HFFc6 (cell line): Measurements from ENCODE around the gene MEI1. TPM values are rescaled to one million over a fixed set of nuclear protein-coding genes. Genes with fewer than 3 reads are reported as not detected.

ENCODE experiments used
- DNase-seq: peaks from one replicate; pipeline ENCODE4 v3.0.0-alpha.2; 2018
- H3K27ac Mint-ChIP-seq: 2 replicates; pipeline ENCODE4 v1.8.0; 2020; ENCODE audit warnings: mild to moderate bottlenecking, mixed read lengths
- H3K27me3 Mint-ChIP-seq: 2 replicates; pipeline ENCODE4 v1.8.0; 2021; ENCODE audit warnings: mild to moderate bottlenecking, moderate library complexity, mixed read lengths; ENCODE audit not compliant: insufficient read depth
- H3K36me3 Mint-ChIP-seq: 2 replicates; pipeline ENCODE4 v1.8.0; 2021; ENCODE audit warnings: low read depth, mixed read lengths
- H3K4me1 Mint-ChIP-seq: 2 replicates; pipeline ENCODE4 v1.8.0; 2020; ENCODE audit warnings: low read depth, mixed read lengths
- H3K4me3 Mint-ChIP-seq: 2 replicates; pipeline ENCODE4 v1.8.0; 2020; ENCODE audit warnings: mild to moderate bottlenecking, moderate library complexity, mixed read lengths
- H3K9me3 Mint-ChIP-seq: 2 replicates; pipeline ENCODE4 v1.8.0; 2020; ENCODE audit warnings: mild to moderate bottlenecking, mixed read lengths
- CTCF ChIP-seq: fragments of 200-600 bp; sonication (generic); IDR thresholded peaks from 2 replicates; pipeline ENCODE4 v1.5.0; 2021; ENCODE audit warnings: antibody characterized with exemption, mild to moderate bottlenecking
- long read RNA-seq: library from polyadenylated mRNA; unstranded; transcript quantifications from one replicate; pipeline ENCODE4 v2.0.0, GENCODE V29; 2019
- total RNA-seq, 6 experiments: library from RNA; stranded (reverse); fragmentation: NEBNext Ultra II Directional; extraction: Animal tissue kit (Norgen Biotek cat#: 25700); gene quantifications; 2 replicates in 1 of 6; 3 replicates in 5 of 6; pipeline ENCODE4 v1.2.3, GENCODE V29; 2021

Gene MEI1, protein sequence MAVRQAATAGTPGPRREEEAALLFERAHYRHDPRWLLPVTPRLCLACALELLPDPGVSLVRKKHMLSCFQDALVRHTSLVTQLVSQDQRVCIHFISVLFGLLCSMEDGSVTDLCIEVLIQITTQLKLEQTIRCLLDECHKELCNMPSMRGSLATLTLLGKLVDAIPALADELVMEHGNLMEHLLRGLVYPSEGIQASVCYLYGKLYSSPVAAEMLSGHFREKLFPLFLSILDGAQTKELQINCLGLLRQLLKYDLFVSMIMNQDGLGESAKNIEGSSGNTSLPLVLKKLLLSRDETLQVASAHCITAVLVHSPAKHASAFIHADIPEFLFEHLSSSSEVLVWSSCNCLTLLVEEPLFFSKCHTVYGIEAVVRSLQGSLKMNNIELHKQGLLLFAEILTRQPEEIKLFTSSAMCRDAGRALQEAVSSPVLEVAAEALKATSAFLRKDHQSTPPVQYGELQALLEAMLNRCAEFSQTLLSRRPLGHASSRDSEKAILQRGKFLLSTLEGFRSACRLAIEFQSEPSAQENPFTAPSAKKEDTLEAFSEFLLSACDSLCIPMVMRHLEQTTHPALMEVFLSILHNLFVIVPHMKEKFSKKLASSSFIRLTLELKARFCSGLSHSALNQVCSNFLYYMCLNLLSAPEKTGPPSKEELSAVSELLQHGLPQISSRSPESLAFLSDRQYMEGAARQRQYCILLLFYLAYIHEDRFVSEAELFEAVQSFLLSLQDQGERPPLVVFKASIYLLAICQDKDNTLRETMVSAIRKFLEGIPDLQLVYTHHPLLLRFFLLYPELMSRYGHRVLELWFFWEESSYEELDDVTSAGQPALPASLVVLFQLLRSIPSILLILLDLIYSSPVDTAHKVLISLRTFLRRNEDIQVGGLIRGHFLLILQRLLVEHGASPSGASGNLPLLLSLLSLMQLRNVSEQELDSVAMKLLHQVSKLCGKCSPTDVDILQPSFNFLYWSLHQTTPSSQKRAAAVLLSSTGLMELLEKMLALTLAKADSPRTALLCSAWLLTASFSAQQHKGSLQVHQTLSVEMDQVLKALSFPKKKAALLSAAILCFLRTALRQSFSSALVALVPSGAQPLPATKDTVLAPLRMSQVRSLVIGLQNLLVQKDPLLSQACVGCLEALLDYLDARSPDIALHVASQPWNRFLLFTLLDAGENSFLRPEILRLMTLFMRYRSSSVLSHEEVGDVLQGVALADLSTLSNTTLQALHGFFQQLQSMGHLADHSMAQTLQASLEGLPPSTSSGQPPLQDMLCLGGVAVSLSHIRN
- total RNA-seq: under 1 TPM in 4 of 6 experiments, not detected in 2; 0.24 to 0.53 (median 0.34) TPM
- long read RNA-seq: 0 reads

DNA sequence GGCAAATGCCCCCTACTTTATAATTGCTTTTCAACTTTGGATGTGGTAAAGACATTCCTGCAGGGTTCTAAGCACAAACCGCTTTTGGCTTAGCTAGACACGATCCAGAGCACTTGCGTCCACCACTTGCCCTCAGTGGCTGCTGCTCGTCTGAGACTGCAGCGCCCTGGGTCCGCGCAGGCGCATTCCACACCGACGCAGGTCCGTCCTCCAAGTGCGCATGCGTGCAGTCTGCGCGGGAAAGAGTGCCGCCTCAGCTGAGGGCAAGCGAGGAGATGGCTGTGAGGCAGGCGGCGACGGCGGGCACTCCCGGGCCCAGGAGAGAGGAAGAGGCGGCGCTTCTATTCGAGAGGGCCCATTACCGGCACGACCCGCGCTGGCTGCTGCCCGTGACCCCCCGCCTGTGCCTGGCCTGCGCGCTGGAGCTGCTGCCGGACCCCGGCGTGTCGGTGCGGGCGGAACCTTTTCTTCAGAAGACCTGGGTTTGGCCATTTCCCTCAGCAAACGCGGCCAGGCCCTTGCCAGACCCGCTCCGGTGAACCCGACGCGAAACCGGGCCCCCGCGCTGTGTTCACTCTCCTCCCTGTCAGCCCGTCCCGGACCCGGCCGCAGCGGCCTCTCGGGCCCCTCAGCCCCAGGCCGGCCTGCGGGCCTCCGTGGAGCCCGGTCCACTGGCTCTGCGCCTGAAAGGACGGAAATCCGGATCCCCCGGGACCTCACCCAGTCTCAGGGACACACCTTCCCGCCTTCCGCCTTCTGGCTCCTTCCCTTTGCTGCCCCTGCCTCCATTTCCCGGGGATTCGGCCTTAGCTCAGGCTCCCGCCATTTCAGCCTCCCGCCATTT, at the start of gene MEI1:
Gene MEI1, plus strand, starts transcription at position 240 of the 844 bp plus-strand sequence. Its CDS starts 36 bp downstream, at position 276.
- TF ChIP-seq CTCF: no peak
- Mint-ChIP-seq H3K36me3 (no peaks in the 10 kb centered on the region), H3K27ac (no peak within 1 kb of the TSS), H3K9me3 (no peaks in the 10 kb centered on the region), H3K4me3 (no peak within 1 kb of the TSS), H3K27me3 (peaks cover 7% of the 10 kb centered on the region), H3K4me1 (no peaks in the 10 kb centered on the region)
- DNase-seq: no peak

GRCh38 chr22:41650229-41650628, 49.1 kb upstream of the MEI1 start:
- Mint-ChIP-seq H3K9me3 (no peaks in the 10 kb centered on the region), H3K36me3 (peaks cover 14% of the 10 kb centered on the region), H3K4me1 (peaks cover 9% of the 10 kb centered on the region)

GRCh38 chr22:41650821-41651220, 48.5 kb upstream of the MEI1 start:
- H3K27me3 Mint-ChIP-seq: no peaks in the 10 kb centered on the region
- peaks cover 9% of the 10 kb centered on the region for H3K4me1 Mint-ChIP-seq
- H3K27ac Mint-ChIP-seq: no peak overlapping the region
- no peaks in the 10 kb centered on the region for H3K9me3 Mint-ChIP-seq
- TF ChIP-seq CTCF: no peak
- no peak overlapping the region for H3K4me3 Mint-ChIP-seq
- H3K36me3 Mint-ChIP-seq: peaks cover 14% of the 10 kb centered on the region
- DNase-seq: no peak

More at GRCh38 chr22:41650229-41650628, 49.1 kb upstream of the MEI1 start:
- no peak overlapping the region for H3K27ac Mint-ChIP-seq
- no peak for TF ChIP-seq CTCF
- no peak for DNase-seq
- no peaks in the 10 kb centered on the region for H3K27me3 Mint-ChIP-seq
- no peak overlapping the region for H3K4me3 Mint-ChIP-seq

DNA sequence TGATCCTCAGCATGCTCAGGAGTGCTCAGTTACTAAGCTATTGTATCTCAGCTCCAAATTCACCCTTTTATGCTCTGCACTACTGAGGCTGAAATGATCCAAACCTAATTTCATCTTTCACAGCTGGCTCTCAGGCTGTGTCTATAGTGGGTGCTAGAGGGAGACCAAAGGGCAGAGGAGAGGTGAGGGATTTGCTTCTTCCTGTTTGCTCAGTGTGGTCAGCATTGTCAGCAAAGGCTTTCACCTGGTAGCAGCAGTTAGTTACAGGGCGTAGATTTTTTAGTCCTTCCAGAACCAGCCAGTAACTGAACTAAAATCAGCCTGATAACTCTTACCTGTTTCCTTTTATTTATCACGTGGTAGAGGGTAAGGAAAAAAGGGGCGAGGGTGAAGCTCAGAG, 45.0 kb upstream of the MEI1 start:
- Mint-ChIP-seq H3K36me3 (peaks cover 14% of the 10 kb centered on the region), H3K27ac (no peak overlapping the region), H3K9me3 (no peaks in the 10 kb centered on the region), H3K4me3 (no peak overlapping the region), H3K27me3 (no peaks in the 10 kb centered on the region; the same call in 1 of the 2 replicates), H3K4me1 (no peaks in the 10 kb centered on the region)
- no peak for TF ChIP-seq CTCF
- DNase-seq: no peak
